Measurements from ENCODE around the gene CACNA2D3. TPM values are rescaled to one million over a fixed set of nuclear protein-coding genes. Genes with fewer than 3 reads are reported as not detected.

CACNA2D3 gene
- total and polyA plus RNA-seq, 2 experiments from 2014 or later = 0.30 to 0.43 TPM

GRCh38 chr3:54514416-54514815, 392.1 kb downstream of the CACNA2D3 start:
- no peak overlapping the region for H3K4me2 ChIP-seq (ENCODE audit: unreplicated experiment)
- no peak overlapping the region for H3K27ac ChIP-seq
- H3K4me3 ChIP-seq = no peak overlapping the region
- no peaks in the 10 kb centered on the region for H3F3A ChIP-seq (ENCODE audit: insufficient read depth)
- no peaks in the 10 kb centered on the region for H3K4me1 ChIP-seq (ENCODE audit: insufficient read depth)
- DNase-seq = no peak
- no peaks in the 10 kb centered on the region for H3K79me2 ChIP-seq (ENCODE audit: insufficient read depth)
- in situ Hi-C loops (cut with MboI) = no loop called here
- no peak overlapping the region for H3K9ac ChIP-seq
- no peaks in the 10 kb centered on the region for H3K36me3 ChIP-seq (ENCODE audit: low read depth)
- no peaks in the 10 kb centered on the region for H3K27me3 ChIP-seq (replicated peaks; ENCODE audit: insufficient read depth)
- no peaks in the 10 kb centered on the region for H3K9me2 ChIP-seq (ENCODE audit: insufficient read depth)
- no peak for TF ChIP-seq EZH2 (IDR thresholded peaks at IDR 0.05; ENCODE audit: insufficient read depth, poor library complexity, severe bottlenecking)
- no peak for TF ChIP-seq EZH2phosphoT487 (IDR thresholded peaks at IDR 0.05; ENCODE audit: insufficient read depth, low read depth)
- no peaks in the 10 kb centered on the region for H3K9me3 ChIP-seq (ENCODE audit: low read depth)
- no peak overlapping the region for H2AFZ ChIP-seq
- 29 to 40% methylated on average over 6 of the region's 6 CpGs for WGBS, 2 experiments (ENCODE audit: low coverage in 1 of 2, low lambda C conversion rate in 2 of 2, missing lambda C conversion rate in 2 of 2)
- no peaks in the 10 kb centered on the region for H4K20me1 ChIP-seq (ENCODE audit: insufficient read depth)

GRCh38 chr3:54515441-54516213, 393.3 kb downstream of the CACNA2D3 start:
- DNase-seq = no peak
- Histone ChIP-seq H3K9me2 (ENCODE audit: insufficient read depth) (no peaks in the 10 kb centered on the region), H4K20me1 (ENCODE audit: insufficient read depth) (no peaks in the 10 kb centered on the region), H2AFZ (no peak overlapping the region), H3K36me3 (ENCODE audit: low read depth) (no peaks in the 10 kb centered on the region), H3K4me1 (ENCODE audit: insufficient read depth) (no peaks in the 10 kb centered on the region), H3K27me3 (replicated peaks; ENCODE audit: insufficient read depth) (no peaks in the 10 kb centered on the region), H3F3A (ENCODE audit: insufficient read depth) (no peaks in the 10 kb centered on the region), H3K4me3 (no peak overlapping the region), H3K27ac (no peak overlapping the region), H3K4me2 (ENCODE audit: unreplicated experiment) (no peak overlapping the region), H3K9ac (no peak overlapping the region), H3K9me3 (ENCODE audit: low read depth) (no peaks in the 10 kb centered on the region), H3K79me2 (ENCODE audit: insufficient read depth) (no peaks in the 10 kb centered on the region)
- TF ChIP-seq EZH2phosphoT487 (IDR thresholded peaks at IDR 0.05; ENCODE audit: insufficient read depth, low read depth) (no peak), EZH2 (IDR thresholded peaks at IDR 0.05; ENCODE audit: insufficient read depth, poor library complexity, severe bottlenecking) (no peak)
- WGBS, 2 experiments (ENCODE audit: low coverage in 1 of 2, low lambda C conversion rate in 2 of 2, missing lambda C conversion rate in 2 of 2) = 2 to 6% methylated on average over 4 of the region's 4 CpGs
- in situ Hi-C loops (cut with MboI) = no loop called here

GRCh38 chr3:54517424-54517823, 395.1 kb downstream of the CACNA2D3 start:
- Histone ChIP-seq H2AFZ (no peak overlapping the region), H3K4me1 (ENCODE audit: insufficient read depth) (no peaks in the 10 kb centered on the region), H3K36me3 (ENCODE audit: low read depth) (no peaks in the 10 kb centered on the region), H3K9ac (no peak overlapping the region), H3K27me3 (replicated peaks; ENCODE audit: insufficient read depth) (no peaks in the 10 kb centered on the region), H3K27ac (no peak overlapping the region), H4K20me1 (ENCODE audit: insufficient read depth) (no peaks in the 10 kb centered on the region), H3K4me2 (ENCODE audit: unreplicated experiment) (no peak overlapping the region), H3F3A (ENCODE audit: insufficient read depth) (no peaks in the 10 kb centered on the region), H3K9me3 (ENCODE audit: low read depth) (no peaks in the 10 kb centered on the region), H3K9me2 (ENCODE audit: insufficient read depth) (no peaks in the 10 kb centered on the region), H3K79me2 (ENCODE audit: insufficient read depth) (no peaks in the 10 kb centered on the region), H3K4me3 (no peak overlapping the region)
- in situ Hi-C loops (cut with MboI) = no loop called here
- DNase-seq = no peak
- no peak for TF ChIP-seq EZH2phosphoT487 (IDR thresholded peaks at IDR 0.05; ENCODE audit: insufficient read depth, low read depth)
- no peak for TF ChIP-seq EZH2 (IDR thresholded peaks at IDR 0.05; ENCODE audit: insufficient read depth, poor library complexity, severe bottlenecking)
- WGBS, 2 experiments (ENCODE audit: low coverage in 1 of 2, low lambda C conversion rate in 2 of 2, missing lambda C conversion rate in 2 of 2) = 38% methylated on average over 8 of the region's 8 CpGs

GRCh38 chr3:54518011-54518675, 395.8 kb downstream of the CACNA2D3 start:
- no peak overlapping the region for H3K4me2 ChIP-seq (ENCODE audit: unreplicated experiment)
- no peak overlapping the region for H3K4me3 ChIP-seq
- H4K20me1 ChIP-seq (ENCODE audit: insufficient read depth) = no peaks in the 10 kb centered on the region
- no peak overlapping the region for H3K27ac ChIP-seq
- H3K4me1 ChIP-seq (ENCODE audit: insufficient read depth) = no peaks in the 10 kb centered on the region
- H3K79me2 ChIP-seq (ENCODE audit: insufficient read depth) = no peaks in the 10 kb centered on the region
- no peaks in the 10 kb centered on the region for H3K9me3 ChIP-seq (ENCODE audit: low read depth)
- no peaks in the 10 kb centered on the region for H3K9me2 ChIP-seq (ENCODE audit: insufficient read depth)
- H3K36me3 ChIP-seq (ENCODE audit: low read depth) = no peaks in the 10 kb centered on the region
- H2AFZ ChIP-seq = no peak overlapping the region
- no peak overlapping the region for H3K9ac ChIP-seq
- TF ChIP-seq EZH2 (IDR thresholded peaks at IDR 0.05; ENCODE audit: insufficient read depth, poor library complexity, severe bottlenecking) (no peak), EZH2phosphoT487 (IDR thresholded peaks at IDR 0.05; ENCODE audit: insufficient read depth, low read depth) (no peak)
- H3F3A ChIP-seq (ENCODE audit: insufficient read depth) = no peaks in the 10 kb centered on the region
- in situ Hi-C loops (cut with MboI) = no loop called here
- no peaks in the 10 kb centered on the region for H3K27me3 ChIP-seq (replicated peaks; ENCODE audit: insufficient read depth)
- DNase-seq = no peak
- WGBS, 2 experiments (ENCODE audit: low coverage in 1 of 2, low lambda C conversion rate in 2 of 2, missing lambda C conversion rate in 2 of 2) = 42 to 48% methylated on average over 8 of the region's 8 CpGs
